Measurements from ENCODE around the gene SMPD4.
"Not testable (repeated sequence)": the region's sequence is repeated elsewhere in the genome, so short reads cannot be mapped to it uniquely, and the experiment has no call there.

Gene SMPD4

GRCh38 chr2:130155956-130156623 is 25.3 kb downstream of the SMPD4 start:
- DNase-seq = not testable (repeated sequence)

GRCh38 chr2:130154773-130155765 is 26.3 kb downstream of the SMPD4 start:
- no peak for DNase-seq

- not testable (repeated sequence) for DNase-seq
These were observed 27.0 kb downstream of the SMPD4 start for GRCh38 chr2:130154423-130154770.

GRCh38 chr2:130153721-130154422 is 27.5 kb downstream of the SMPD4 start:
- not testable (repeated sequence) for DNase-seq

- no peak for DNase-seq
These were observed 28.4 kb downstream of the SMPD4 start for GRCh38 chr2:130152816-130153595.

GRCh38 chr2:130152136-130152815 is 29.1 kb downstream of the SMPD4 start:
- DNase-seq = not testable (repeated sequence)

- not testable (repeated sequence) for DNase-seq
These were observed 30.3 kb downstream of the SMPD4 start for GRCh38 chr2:130151145-130151512.

GRCh38 chr2:130150181-130151144 is 30.9 kb downstream of the SMPD4 start:
- DNase-seq = no peak

- DNase-seq = not testable (repeated sequence)
These were observed 32.9 kb downstream of the SMPD4 start for GRCh38 chr2:130148515-130148914.

GRCh38 chr2:130145006-130145414 is 36.4 kb downstream of the SMPD4 start, which contains the start of gene CCDC74B:
TSS of gene CCDC74B (minus strand) at chr2:130145112. CDS start at chr2:130144996, 116 bp downstream.
- peak; percentile 53 for DNase-seq

GRCh38 chr2:130143266-130144039 is 37.9 kb downstream of the SMPD4 start:
- DNase-seq = not testable (repeated sequence)

- not testable (repeated sequence) for DNase-seq
These were observed 38.8 kb downstream of the SMPD4 start for GRCh38 chr2:130142396-130143265.

- not testable (repeated sequence) for DNase-seq
These were observed 39.6 kb downstream of the SMPD4 start for GRCh38 chr2:130141645-130142370.

- not testable (repeated sequence) for DNase-seq
These were observed 40.4 kb downstream of the SMPD4 start for GRCh38 chr2:130141002-130141401.

- DNase-seq = not testable (repeated sequence)
These were observed 40.9 kb downstream of the SMPD4 start for GRCh38 chr2:130140516-130140915.

- not testable (repeated sequence) for DNase-seq
These were observed 41.8 kb downstream of the SMPD4 start for GRCh38 chr2:130139331-130140280.

GRCh38 chr2:130138841-130139251 is 42.6 kb downstream of the SMPD4 start:
- DNase-seq = not testable (repeated sequence)
